Measurements from ENCODE around the gene NMT1.

DNA sequence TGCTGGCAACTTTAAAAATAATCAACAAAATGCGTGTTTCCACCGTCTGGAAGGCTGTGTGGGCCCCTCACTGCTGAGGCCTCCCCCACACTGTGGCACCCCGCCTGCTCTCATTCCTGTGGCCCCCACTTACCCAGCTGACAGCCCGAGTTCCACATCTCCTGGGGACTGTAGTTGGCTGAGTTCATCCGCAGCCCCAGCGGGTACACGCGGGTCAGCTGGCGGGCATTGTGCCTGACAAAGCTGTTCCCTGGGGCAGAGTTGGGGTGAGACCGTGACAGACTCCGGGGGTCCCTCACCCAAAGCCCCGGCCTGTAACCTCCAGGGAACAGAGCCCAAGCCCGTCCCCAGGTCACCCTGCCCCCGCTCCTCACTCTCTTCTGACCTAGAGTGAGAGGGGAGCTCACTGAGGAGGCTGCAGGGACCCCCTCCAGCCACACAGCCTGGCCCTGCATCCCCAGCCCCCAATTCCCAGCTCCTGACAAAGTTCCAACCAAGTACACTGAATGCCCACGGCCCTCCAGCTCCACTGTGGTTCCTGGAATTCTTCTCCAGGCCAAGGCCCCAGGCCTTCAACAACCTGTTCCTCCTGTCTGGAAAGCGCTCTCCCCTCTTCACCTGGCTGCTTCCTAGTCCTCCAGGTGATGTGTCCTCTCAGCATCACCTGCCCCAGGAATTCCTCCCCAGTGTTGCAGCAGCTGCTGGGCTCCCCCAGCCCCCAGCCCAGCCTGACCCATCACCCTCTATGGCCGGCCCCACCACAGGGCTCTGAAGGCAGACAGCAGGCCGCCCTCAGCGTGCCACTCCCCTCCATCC lies 53.2 kb downstream of the NMT1 start:
- TF ChIP-seq, protein P1, sequence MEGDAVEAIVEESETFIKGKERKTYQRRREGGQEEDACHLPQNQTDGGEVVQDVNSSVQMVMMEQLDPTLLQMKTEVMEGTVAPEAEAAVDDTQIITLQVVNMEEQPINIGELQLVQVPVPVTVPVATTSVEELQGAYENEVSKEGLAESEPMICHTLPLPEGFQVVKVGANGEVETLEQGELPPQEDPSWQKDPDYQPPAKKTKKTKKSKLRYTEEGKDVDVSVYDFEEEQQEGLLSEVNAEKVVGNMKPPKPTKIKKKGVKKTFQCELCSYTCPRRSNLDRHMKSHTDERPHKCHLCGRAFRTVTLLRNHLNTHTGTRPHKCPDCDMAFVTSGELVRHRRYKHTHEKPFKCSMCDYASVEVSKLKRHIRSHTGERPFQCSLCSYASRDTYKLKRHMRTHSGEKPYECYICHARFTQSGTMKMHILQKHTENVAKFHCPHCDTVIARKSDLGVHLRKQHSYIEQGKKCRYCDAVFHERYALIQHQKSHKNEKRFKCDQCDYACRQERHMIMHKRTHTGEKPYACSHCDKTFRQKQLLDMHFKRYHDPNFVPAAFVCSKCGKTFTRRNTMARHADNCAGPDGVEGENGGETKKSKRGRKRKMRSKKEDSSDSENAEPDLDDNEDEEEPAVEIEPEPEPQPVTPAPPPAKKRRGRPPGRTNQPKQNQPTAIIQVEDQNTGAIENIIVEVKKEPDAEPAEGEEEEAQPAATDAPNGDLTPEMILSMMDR (IDR thresholded peaks at IDR 0.05; ENCODE audit: borderline replicate concordance, extremely low read depth, low read length, poor library complexity, severe bottlenecking) = no peak
- no peak for TF ChIP-seq EZH2 (IDR thresholded peaks at IDR 0.05; ENCODE audit: borderline replicate concordance, low read depth, low read length, severe bottlenecking)
